Islet of Langerhans (tissue), 1 donor: Measurements from ENCODE around the gene CTNND1.

Experiments used
- FAIRE-seq: peaks from one replicate; lab custom pipeline; 2011; peaks lifted over from hg19 to GRCh38; lab: Jason Lieb, UNC

CTNND1 gene

GRCh38 chr11:57764021-57764420 lies 2.4 kb downstream of the CTNND1 start:
- no peak for FAIRE-seq

- no peak for FAIRE-seq
Measured at GRCh38 chr11:57764566-57764965, 3.0 kb downstream of the CTNND1 start.

- no peak for FAIRE-seq
Measured at GRCh38 chr11:57764972-57765371, 3.4 kb downstream of the CTNND1 start.

GRCh38 chr11:57770793-57771192 lies 9.2 kb downstream of the CTNND1 start:
- no peak for FAIRE-seq

GRCh38 chr11:57771365-57771764 lies 9.8 kb downstream of the CTNND1 start:
- no peak for FAIRE-seq

- FAIRE-seq = no peak
Measured at GRCh38 chr11:57772562-57772961, 11.0 kb downstream of the CTNND1 start.

GRCh38 chr11:57773026-57773598 lies 11.5 kb downstream of the CTNND1 start:
- no peak for FAIRE-seq

- no peak for FAIRE-seq
Measured at GRCh38 chr11:57775491-57775890, 13.9 kb downstream of the CTNND1 start.

- no peak for FAIRE-seq
Measured at GRCh38 chr11:57776031-57776521, 14.5 kb downstream of the CTNND1 start.

GRCh38 chr11:57776577-57777210 lies 15.1 kb downstream of the CTNND1 start:
- no peak for FAIRE-seq

GRCh38 chr11:57777969-57778317 lies 16.3 kb downstream of the CTNND1 start:
- FAIRE-seq = no peak

- FAIRE-seq = no peak
Measured at GRCh38 chr11:57778318-57779037, 16.9 kb downstream of the CTNND1 start.

GRCh38 chr11:57779276-57779675 lies 17.7 kb downstream of the CTNND1 start:
- no peak for FAIRE-seq

- FAIRE-seq = no peak
Measured at GRCh38 chr11:57781529-57781943, 19.9 kb downstream of the CTNND1 start.

- no peak for FAIRE-seq
Measured at GRCh38 chr11:57785072-57785471, 23.5 kb downstream of the CTNND1 start.

GRCh38 chr11:57786436-57786835 lies 24.8 kb downstream of the CTNND1 start:
- FAIRE-seq = no peak

- FAIRE-seq = no peak
Measured at GRCh38 chr11:57787006-57787604, 25.5 kb downstream of the CTNND1 start.

- FAIRE-seq = no peak
Measured at GRCh38 chr11:57787920-57788702, 26.5 kb downstream of the CTNND1 start.

- no peak for FAIRE-seq
Measured at GRCh38 chr11:57788703-57789088, 27.1 kb downstream of the CTNND1 start.

- no peak for FAIRE-seq
Measured at GRCh38 chr11:57791321-57792059, 29.9 kb downstream of the CTNND1 start.

GRCh38 chr11:57792060-57792541 lies 30.5 kb downstream of the CTNND1 start:
- no peak for FAIRE-seq

- FAIRE-seq = no peak
Measured at GRCh38 chr11:57792870-57793269, 31.3 kb downstream of the CTNND1 start.
